Osteocyte (in vitro differentiated cells): ENCODE results near the gene ZNF197. TPM values are rescaled to one million over a fixed set of nuclear protein-coding genes. Genes with fewer than 3 reads are reported as not detected.

Experiments
- DNase-seq: peaks from one replicate; pipeline ENCODE4 v3.0.0; 2021; ENCODE audit warnings: mixed read lengths; ENCODE audit not compliant: unreplicated experiment; ENCODE audit errors: extremely low spot score
- H3K27ac Mint-ChIP-seq: one replicate; pipeline ENCODE4 v1.8.0; 2021; ENCODE audit warnings: mild to moderate bottlenecking, mixed read lengths; ENCODE audit not compliant: unreplicated experiment
- H3K27me3 Mint-ChIP-seq: one replicate; pipeline ENCODE4 v1.8.0; 2021; ENCODE audit warnings: mixed read lengths; ENCODE audit not compliant: unreplicated experiment
- H3K36me3 Mint-ChIP-seq: one replicate; pipeline ENCODE4 v1.8.0; 2021; ENCODE audit warnings: mixed read lengths; ENCODE audit not compliant: unreplicated experiment
- H3K4me1 Mint-ChIP-seq: one replicate; pipeline ENCODE4 v1.8.0; 2021; ENCODE audit warnings: mixed read lengths; ENCODE audit not compliant: unreplicated experiment
- H3K4me3 Mint-ChIP-seq: one replicate; pipeline ENCODE4 v1.8.0; 2021; ENCODE audit warnings: mild to moderate bottlenecking, moderate library complexity, mixed read lengths; ENCODE audit not compliant: unreplicated experiment
- H3K9me3 Mint-ChIP-seq: one replicate; pipeline ENCODE4 v1.8.0; 2021; ENCODE audit warnings: mixed read lengths; ENCODE audit not compliant: unreplicated experiment
- CTCF ChIP-seq: fragments of 200-600 bp; sonication (generic); IDR thresholded peaks from 2 replicates; pipeline ENCODE4 v1.5.0; 2021; ENCODE audit warnings: antibody characterized with exemption, mild to moderate bottlenecking, moderate library complexity
- total RNA-seq: library from RNA; stranded (reverse); gene quantifications from 2 replicates; pipeline ENCODE4 v1.2.1, GENCODE V29; 2021

ZNF197 gene
- total RNA-seq, 1 donor from 2014 or later = 21.9 TPM

DNA sequence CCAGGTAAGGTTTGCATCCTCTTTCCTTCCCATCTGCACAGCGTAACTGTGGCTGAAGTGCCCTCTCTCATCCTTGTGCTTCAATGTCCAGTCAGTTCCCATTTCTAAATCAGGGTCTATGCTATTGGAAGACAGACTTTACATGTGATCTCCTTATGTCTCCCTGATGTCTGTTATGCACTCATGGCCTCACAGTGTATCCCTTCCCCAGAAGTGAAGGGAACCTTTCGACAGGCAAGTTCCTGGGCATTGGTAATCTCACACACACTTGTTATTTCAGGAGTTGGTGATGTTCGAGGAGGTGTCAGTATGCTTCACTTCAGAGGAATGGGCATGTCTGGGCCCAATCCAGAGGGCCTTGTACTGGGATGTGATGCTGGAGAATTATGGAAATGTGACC, 7.4 kb downstream of the ZNF197 start:
- H3K9me3 Mint-ChIP-seq = peaks cover 14% of the 10 kb centered on the region
- no peaks in the 10 kb centered on the region for H3K27me3 Mint-ChIP-seq
- DNase-seq = no peak
- no peak overlapping the region for H3K27ac Mint-ChIP-seq
- H3K4me3 Mint-ChIP-seq = no peak overlapping the region
- TF ChIP-seq CTCF = no peak
- H3K4me1 Mint-ChIP-seq = peaks cover 7% of the 10 kb centered on the region
- H3K36me3 Mint-ChIP-seq = peaks cover 50% of the 10 kb centered on the region

GRCh38 chr3:44642337-44642736, 17.5 kb downstream of the ZNF197 start:
- H3K4me1 Mint-ChIP-seq = no peaks in the 10 kb centered on the region
- no peak for TF ChIP-seq CTCF
- DNase-seq = no peak
- no peak overlapping the region for H3K4me3 Mint-ChIP-seq
- H3K36me3 Mint-ChIP-seq = peaks cover 71% of the 10 kb centered on the region
- H3K27me3 Mint-ChIP-seq = no peaks in the 10 kb centered on the region
- H3K27ac Mint-ChIP-seq = no peak overlapping the region
- peaks cover 43% of the 10 kb centered on the region for H3K9me3 Mint-ChIP-seq

GRCh38 chr3:44643024-44643423, 18.2 kb downstream of the ZNF197 start:
- H3K4me3 Mint-ChIP-seq = no peak overlapping the region
- TF ChIP-seq CTCF = no peak
- peaks cover 5% of the 10 kb centered on the region for H3K4me1 Mint-ChIP-seq
- DNase-seq = no peak
- peaks cover 38% of the 10 kb centered on the region for H3K9me3 Mint-ChIP-seq
- H3K36me3 Mint-ChIP-seq = peaks cover 64% of the 10 kb centered on the region
- no peak overlapping the region for H3K27ac Mint-ChIP-seq
- no peaks in the 10 kb centered on the region for H3K27me3 Mint-ChIP-seq

DNA sequence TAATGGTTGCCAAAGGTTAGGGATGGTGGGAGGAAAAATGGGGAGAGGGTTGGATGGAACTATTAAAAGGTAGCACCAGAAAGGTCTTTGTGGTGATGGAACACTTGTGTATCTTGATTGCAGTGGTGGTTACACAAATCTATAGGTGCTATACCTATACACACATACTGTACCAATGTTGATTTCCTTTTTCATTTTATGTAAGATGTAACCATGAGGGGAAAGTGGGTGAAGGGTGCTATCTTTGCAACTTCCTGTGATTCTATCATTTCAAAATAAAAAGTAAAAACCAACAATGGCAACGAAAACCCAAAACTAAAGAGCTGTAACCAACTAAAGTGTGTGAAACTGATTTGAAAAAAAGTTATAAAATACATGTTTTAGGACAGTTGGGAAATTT, 22.9 kb downstream of the ZNF197 start:
- H3K4me3 Mint-ChIP-seq = peak overlapping the region; percentile 93
- H3K9me3 Mint-ChIP-seq = peaks cover 12% of the 10 kb centered on the region
- peaks cover 20% of the 10 kb centered on the region for H3K4me1 Mint-ChIP-seq
- DNase-seq = no peak
- TF ChIP-seq CTCF = no peak
- peak overlapping the region; percentile 83 for H3K27ac Mint-ChIP-seq
- H3K27me3 Mint-ChIP-seq = no peaks in the 10 kb centered on the region
- peaks cover 38% of the 10 kb centered on the region for H3K36me3 Mint-ChIP-seq

DNA sequence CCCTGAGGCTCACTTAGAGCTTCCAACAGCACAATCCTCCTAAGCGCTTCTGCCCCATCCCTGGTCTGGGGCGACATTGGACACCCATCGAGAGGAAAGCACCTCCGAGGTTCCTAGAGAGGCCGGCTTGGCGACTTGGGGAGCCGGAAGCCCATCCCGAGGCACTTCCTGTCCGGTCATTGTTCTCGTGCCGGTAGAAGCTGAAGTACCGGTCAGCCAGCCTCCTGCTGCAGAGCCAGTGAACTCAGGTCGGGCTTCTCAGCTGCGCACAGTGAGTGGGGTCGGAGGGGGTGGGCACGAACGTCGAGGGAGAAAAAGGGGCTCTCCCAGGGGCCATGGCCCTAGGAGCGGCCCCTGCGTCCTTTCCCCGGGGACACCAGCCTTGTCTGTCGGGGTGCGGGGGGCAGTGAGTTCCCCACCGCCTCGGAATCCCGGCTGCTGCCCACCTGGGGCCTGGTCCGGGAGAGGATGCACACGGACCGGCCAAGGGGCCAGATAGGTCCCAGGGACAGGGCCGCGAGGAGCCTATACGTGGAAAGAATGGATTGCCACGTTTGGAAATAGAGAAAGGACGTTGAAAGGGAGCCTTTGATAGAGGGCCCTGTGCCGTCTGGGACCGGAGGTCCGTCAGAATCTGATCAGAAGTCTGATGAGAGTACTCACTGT, 23.9 kb downstream of the ZNF197 start, which contains the start of gene ZNF35:
ZNF35 (plus strand) TSS at position 169 of the 666 bp plus-strand sequence. CDS start 2,336 bp downstream, outside the sequence.
- Mint-ChIP-seq H3K36me3 (peaks cover 38% of the 10 kb centered on the region), H3K27ac (peak within 1 kb of the TSS; percentile 83), H3K4me3 (peak within 1 kb of the TSS; percentile 93), H3K9me3 (peaks cover 5% of the 10 kb centered on the region), H3K4me1 (peaks cover 20% of the 10 kb centered on the region), H3K27me3 (no peaks in the 10 kb centered on the region)
- peak; percentile 89 for DNase-seq
- TF ChIP-seq CTCF = no peak
